GM18508 (cell line): ENCODE data around the gene RCL1.
"Not testable (repeated sequence)": the region's sequence is repeated elsewhere in the genome, so short reads cannot be mapped to it uniquely, and the experiment has no call there.

ENCODE experiments used
- ATAC-seq: cut with Tn5 transposase; IDR thresholded peaks from one replicate; pipeline ENCODE4 v1.9.1; 2021; ENCODE audit warnings: moderate number of reproducible peaks; ENCODE audit not compliant: insufficient read depth, unreplicated experiment

Gene RCL1

DNA sequence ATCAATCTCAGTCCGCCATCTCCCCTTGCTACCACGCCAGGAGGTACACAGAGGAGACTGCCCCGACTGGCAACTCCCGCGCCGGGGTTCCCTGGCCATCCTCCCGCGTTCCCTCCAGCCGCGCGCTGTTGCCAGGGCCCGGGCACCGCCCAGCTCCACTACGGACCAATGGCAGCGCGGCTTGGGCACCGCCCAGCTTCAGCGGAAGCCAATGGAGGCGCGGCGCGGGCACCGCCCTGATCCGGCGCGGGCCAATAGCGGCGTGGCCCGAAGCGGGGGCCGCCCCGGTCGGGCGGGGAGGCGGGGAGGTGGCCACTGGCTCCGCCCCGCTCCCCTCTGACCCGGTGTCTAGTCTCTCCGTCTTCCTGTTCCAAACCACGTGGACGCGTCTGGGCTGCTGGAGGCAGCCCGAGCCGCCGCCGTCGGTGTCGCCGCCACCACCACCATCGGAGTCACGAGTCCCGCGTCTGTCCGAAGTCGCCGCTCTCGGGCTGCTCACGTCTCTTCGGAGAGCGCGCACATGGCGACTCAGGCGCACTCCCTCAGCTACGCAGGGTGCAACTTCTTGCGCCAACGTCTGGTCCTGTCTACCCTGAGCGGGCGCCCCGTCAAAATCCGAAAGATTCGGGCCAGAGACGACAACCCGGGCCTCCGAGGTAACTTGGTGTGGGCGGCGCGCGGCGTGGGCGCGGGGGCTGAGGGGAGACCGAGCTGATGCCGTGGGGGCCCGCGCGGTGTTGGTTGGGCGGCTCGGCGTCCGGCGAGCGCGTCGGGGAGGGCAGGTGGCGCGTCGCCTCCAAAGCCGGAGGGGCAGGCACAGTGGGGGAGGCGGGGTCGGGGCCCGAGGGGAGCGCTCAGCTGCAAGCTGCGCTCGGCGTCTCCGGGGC, at the start of gene RCL1:
Gene RCL1, plus strand, starts transcription at position 373 of the 887 bp plus-strand sequence. Its CDS starts 148 bp downstream, at position 521.
- ATAC-seq = peak; percentile 90

GRCh38 chr9:4743131-4743875, 49.4 kb upstream of the RCL1 start:
- ATAC-seq = no peak

GRCh38 chr9:4746278-4747030, 46.3 kb upstream of the RCL1 start:
- no peak for ATAC-seq

GRCh38 chr9:4748612-4749011, 44.1 kb upstream of the RCL1 start:
- no peak for ATAC-seq

- no peak for ATAC-seq
Observed at GRCh38 chr9:4750023-4750673, 42.6 kb upstream of the RCL1 start.

- ATAC-seq = not testable (repeated sequence)
Observed at GRCh38 chr9:4754530-4754929, 38.2 kb upstream of the RCL1 start.

GRCh38 chr9:4755026-4755609, 37.6 kb upstream of the RCL1 start:
- ATAC-seq = no peak

DNA sequence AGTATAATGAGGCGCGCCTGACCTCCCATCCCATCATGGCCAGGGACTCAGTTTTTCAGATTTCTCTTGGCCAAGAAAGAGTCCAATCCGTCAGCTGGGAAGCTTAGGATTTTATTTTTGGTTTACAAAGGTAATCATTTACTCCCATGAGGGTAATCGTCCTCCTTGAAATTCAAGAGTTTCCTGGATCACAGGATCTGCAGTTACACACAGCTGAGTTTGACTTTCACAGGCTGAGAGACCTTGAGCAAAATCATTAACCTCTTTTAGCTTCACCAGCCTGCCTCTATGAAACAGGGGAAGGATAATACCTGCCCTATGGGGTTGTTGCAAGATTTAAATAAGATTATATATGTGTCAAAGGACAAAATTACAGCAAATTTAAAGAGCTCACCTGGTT, 36.3 kb upstream of the RCL1 start:
- no peak for ATAC-seq

DNA sequence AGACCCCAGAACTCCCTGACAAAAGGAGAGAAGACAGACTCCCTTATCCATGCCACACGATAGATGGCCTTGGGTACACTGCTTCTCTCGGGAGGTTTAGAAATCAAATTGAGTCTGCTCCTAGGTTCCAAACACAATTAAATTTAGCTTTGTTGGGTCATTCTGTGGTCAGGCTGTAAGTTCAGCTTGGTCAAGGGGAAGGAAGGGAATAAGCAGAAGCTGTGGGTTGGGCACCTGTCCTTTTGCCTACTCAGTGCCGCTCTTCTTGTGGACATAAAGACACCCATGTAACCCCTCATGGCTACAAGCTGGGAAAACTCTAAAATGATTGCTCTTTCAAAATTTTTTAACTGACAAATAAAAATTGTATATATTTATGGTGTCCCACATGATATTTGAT, 32.6 kb upstream of the RCL1 start:
- ATAC-seq = no peak

- peak; percentile 86 for ATAC-seq
Observed at GRCh38 chr9:4762108-4762885, 30.4 kb upstream of the RCL1 start.

DNA sequence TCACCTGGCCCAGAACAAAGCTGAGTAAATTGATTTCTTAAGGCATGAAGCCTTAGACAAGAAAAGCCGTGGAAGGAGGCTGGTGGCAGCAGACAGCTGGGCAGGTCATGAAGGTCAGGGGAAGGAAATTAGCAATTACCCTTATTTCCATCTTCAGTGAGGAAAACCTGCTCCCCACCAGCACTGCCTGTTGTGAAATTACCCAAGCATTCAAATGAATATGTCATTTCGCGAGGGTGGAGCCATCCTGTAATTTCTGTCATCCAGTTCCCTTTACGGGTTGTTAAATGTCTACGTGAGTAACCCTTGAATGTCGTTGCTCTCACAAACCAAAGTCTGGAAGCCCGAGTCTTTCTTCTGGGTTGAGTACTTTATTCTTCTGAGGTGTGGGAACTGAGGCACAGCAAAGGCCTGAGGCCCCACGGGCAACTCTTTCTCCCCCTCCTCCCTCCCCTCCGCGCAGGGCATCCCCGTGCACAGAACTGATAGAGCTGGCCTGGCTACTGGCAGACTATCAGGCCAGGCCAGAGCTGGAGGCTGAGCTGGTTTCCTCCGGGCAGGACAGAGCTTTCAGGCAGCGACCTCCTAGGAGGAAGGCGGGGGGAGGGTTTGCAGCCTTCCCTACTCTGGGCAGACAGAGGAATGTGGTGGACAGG, 29.7 kb upstream of the RCL1 start:
- ATAC-seq = no peak

GRCh38 chr9:4764033-4764432, 28.7 kb upstream of the RCL1 start:
- no peak for ATAC-seq

DNA sequence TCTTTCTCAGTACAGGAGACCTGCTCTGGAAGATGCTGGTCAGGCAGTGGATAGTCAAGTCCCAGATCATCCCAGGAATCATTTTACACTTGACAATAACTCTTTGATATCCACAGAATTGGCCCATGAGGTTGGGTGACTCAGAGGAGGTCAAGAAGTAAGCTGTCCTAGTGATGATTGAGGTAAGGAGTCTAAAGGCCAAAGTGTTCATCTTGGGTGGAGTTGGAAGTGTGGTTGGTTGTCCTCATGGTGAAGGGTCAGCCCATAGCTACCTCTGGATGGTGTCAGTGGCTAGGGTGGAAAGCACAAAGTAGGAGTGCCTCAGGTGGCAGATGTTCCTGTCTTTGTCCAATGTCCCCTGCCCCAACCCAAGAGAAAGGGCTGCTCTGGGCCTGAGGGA, 24.1 kb upstream of the RCL1 start:
- no peak for ATAC-seq

DNA sequence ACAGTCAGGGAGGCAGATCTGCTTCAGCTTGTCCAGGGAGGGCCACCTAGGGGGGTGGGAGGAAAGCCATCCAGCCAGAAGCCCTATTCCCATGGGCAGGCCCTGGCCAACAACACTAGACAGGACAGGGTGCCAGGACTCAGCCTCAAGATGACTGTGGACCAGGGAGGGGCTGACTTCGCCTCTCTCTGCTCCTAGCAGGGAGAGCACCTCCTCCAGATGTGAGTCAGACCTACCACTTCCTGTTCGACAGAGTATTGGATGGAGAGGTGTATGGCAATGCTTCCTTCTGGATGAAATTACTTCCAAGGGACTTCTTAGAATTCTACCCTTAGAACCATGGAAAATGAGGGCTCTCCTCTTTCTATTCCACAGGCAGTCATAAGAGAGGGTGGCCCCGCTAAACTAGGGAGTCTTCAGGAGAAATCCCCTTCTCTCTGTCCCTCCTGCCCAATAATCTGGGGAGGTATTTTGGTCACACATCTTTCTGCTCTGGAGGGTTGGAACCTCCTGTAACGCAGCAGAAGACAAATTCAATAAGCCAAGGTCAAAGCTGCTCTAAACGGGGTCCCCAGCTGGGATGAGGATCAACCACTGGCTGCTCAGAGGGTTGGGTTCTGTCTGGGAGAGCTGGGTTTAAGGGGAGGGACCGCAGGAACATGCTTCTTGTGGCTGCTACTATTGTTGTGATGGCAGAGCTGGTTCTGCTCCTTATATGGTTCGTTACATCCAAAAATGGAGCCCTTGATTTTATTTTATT, 23.2 kb upstream of the RCL1 start:
- no peak for ATAC-seq

DNA sequence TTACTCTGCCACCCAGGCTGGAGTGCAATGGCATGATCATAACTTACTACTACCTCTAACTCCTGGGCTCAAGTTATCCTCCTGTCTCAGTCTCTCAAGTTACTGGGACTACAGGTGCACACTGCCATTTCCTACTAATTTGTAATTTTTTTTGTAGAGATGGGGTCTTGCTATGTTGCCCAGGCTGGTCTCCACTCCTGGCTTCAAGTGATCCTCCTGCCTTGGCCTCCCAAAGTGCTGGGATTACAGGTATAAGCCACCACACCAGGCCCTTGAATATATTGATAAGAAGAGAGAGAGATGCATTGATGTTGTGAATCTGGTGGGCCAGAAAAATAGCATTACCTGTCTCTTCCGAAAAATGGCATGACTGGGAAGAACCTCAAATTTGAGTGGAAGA, 21.0 kb upstream of the RCL1 start:
- no peak for ATAC-seq

- ATAC-seq = no peak
Observed at GRCh38 chr9:4774209-4774608, 18.5 kb upstream of the RCL1 start.

- not testable (repeated sequence) for ATAC-seq
Observed at GRCh38 chr9:4774958-4775357, 17.8 kb upstream of the RCL1 start.

GRCh38 chr9:4780651-4781050, 12.1 kb upstream of the RCL1 start:
- ATAC-seq = no peak
